Endothelial cell (in vitro differentiated cells): ENCODE measurements around the gene PLSCR3. TPM values are rescaled to one million over a fixed set of nuclear protein-coding genes. Genes with fewer than 3 reads are reported as not detected.
A peak's percentile ranks its signal among the peaks of the same experiment; 100 is the strongest.

Experiments used
- DNase-seq: peaks from one replicate; pipeline ENCODE4 v3.0.0; 2021; ENCODE audit warnings: low spot score
- H3K27ac Mint-ChIP-seq: one replicate; pipeline ENCODE4 v1.8.0; 2021; ENCODE audit warnings: mixed read lengths, inconsistent platforms; ENCODE audit not compliant: unreplicated experiment
- H3K27me3 Mint-ChIP-seq: one replicate; pipeline ENCODE4 v1.8.0; 2021; ENCODE audit warnings: mild to moderate bottlenecking, moderate library complexity, mixed read lengths, inconsistent platforms; ENCODE audit not compliant: unreplicated experiment
- H3K36me3 Mint-ChIP-seq: one replicate; pipeline ENCODE4 v1.8.0; 2021; ENCODE audit warnings: mild to moderate bottlenecking, low read depth, mixed read lengths, inconsistent platforms; ENCODE audit not compliant: unreplicated experiment
- H3K4me1 Mint-ChIP-seq: one replicate; pipeline ENCODE4 v1.8.0; 2021; ENCODE audit warnings: mild to moderate bottlenecking, mixed read lengths, inconsistent platforms; ENCODE audit not compliant: unreplicated experiment
- H3K4me3 Mint-ChIP-seq: one replicate; pipeline ENCODE4 v1.8.0; 2021; ENCODE audit warnings: mild to moderate bottlenecking, mixed read lengths, inconsistent platforms; ENCODE audit not compliant: unreplicated experiment
- H3K9me3 Mint-ChIP-seq: one replicate; pipeline ENCODE4 v1.8.0; 2021; ENCODE audit warnings: mixed read lengths, inconsistent platforms; ENCODE audit not compliant: unreplicated experiment
- total RNA-seq: library from RNA; stranded (reverse); fragmentation: NEBNext Ultra II Directional; extraction: Animal tissue kit (Norgen Biotek cat#: 25700); gene quantifications from one replicate; pipeline ENCODE4 v1.2.1, GENCODE V29; 2021; ENCODE audit not compliant: unreplicated experiment
- TF ChIP-seq, protein P1 (sequence below): fragments of 200-600 bp; sonication (generic); IDR thresholded peaks from one replicate; pipeline ENCODE4 v1.5.0; 2021; ENCODE audit warnings: antibody characterized with exemption; ENCODE audit not compliant: unreplicated experiment

Gene PLSCR3
- total RNA-seq, 1 donor from 2014 or later, result 74.2 TPM

DNA sequence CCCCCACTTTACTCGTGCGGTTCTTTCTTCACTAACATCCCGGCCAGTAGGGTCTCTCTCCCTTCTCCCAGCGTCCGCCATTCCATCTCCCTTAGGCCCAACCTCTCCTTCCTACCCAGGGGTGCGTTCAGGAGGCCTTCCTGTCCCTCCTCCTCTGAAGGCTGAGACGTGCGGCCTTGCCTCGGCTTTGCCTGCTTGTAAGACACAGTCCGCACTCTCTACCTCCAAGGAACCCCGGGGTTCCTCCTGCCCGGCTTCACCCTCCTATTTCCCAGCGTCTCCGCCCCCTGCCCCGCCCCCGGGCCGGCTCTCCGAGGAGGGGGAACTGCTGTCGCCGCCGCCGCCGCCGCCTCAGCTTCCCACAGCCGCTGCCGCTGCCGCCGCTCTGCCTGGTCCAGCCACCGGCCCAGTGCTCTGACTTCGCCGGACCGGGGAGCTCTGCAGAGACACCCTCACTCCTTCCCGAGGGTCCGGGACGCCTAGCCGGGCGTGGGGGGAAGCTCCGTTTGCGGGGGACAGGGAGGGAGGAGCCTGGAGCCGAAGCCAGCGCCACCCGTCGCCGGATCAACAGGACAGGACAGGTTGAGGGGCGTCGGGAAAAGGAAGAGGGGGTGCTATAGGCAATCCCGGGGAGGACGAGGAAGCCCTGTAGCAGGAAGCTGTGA lies 43.8 kb upstream of the PLSCR3 start:
- no peaks in the 10 kb centered on the region for H3K36me3 Mint-ChIP-seq
- H3K4me3 Mint-ChIP-seq, result peak overlapping the region; percentile 89
- no peaks in the 10 kb centered on the region for H3K9me3 Mint-ChIP-seq
- H3K27me3 Mint-ChIP-seq, result peaks cover 26% of the 10 kb centered on the region
- TF ChIP-seq, protein P1, sequence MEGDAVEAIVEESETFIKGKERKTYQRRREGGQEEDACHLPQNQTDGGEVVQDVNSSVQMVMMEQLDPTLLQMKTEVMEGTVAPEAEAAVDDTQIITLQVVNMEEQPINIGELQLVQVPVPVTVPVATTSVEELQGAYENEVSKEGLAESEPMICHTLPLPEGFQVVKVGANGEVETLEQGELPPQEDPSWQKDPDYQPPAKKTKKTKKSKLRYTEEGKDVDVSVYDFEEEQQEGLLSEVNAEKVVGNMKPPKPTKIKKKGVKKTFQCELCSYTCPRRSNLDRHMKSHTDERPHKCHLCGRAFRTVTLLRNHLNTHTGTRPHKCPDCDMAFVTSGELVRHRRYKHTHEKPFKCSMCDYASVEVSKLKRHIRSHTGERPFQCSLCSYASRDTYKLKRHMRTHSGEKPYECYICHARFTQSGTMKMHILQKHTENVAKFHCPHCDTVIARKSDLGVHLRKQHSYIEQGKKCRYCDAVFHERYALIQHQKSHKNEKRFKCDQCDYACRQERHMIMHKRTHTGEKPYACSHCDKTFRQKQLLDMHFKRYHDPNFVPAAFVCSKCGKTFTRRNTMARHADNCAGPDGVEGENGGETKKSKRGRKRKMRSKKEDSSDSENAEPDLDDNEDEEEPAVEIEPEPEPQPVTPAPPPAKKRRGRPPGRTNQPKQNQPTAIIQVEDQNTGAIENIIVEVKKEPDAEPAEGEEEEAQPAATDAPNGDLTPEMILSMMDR, result no peak
- H3K4me1 Mint-ChIP-seq, result peaks cover 36% of the 10 kb centered on the region
- peak overlapping the region; percentile 55 for H3K27ac Mint-ChIP-seq
- DNase-seq, result peak; percentile 68

DNA sequence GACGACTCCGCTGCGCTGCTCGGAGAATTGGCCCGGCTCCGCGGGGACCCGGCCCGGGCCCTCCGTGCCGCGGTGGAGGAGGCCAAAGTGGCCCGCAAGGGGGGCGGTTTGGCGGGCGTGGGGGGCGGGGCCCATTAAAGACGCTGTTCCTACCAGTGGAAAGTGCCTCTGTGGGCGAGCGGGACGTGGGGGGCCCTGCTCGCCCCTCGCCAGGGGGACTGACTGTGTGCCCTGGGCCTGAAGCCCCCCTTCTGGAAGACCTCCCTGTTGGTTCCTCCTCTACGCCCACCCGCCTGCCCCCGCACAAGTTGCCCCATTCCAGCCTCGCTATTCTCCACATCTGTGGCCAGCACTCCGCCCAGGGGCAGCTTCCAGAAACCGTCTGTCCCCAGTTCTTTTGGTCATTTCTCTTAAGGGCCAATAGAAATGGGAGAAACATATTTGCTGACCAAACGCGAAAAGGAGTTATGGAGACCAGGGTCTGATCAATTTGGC lies 43.1 kb upstream of the PLSCR3 start:
- Mint-ChIP-seq H3K4me3 (peak overlapping the region; percentile 89), H3K27me3 (peaks cover 24% of the 10 kb centered on the region), H3K36me3 (no peaks in the 10 kb centered on the region), H3K9me3 (no peaks in the 10 kb centered on the region), H3K4me1 (peaks cover 35% of the 10 kb centered on the region), H3K27ac (peak overlapping the region; percentile 26)
- DNase-seq, result no peak
- TF ChIP-seq, protein P1, result no peak

DNA sequence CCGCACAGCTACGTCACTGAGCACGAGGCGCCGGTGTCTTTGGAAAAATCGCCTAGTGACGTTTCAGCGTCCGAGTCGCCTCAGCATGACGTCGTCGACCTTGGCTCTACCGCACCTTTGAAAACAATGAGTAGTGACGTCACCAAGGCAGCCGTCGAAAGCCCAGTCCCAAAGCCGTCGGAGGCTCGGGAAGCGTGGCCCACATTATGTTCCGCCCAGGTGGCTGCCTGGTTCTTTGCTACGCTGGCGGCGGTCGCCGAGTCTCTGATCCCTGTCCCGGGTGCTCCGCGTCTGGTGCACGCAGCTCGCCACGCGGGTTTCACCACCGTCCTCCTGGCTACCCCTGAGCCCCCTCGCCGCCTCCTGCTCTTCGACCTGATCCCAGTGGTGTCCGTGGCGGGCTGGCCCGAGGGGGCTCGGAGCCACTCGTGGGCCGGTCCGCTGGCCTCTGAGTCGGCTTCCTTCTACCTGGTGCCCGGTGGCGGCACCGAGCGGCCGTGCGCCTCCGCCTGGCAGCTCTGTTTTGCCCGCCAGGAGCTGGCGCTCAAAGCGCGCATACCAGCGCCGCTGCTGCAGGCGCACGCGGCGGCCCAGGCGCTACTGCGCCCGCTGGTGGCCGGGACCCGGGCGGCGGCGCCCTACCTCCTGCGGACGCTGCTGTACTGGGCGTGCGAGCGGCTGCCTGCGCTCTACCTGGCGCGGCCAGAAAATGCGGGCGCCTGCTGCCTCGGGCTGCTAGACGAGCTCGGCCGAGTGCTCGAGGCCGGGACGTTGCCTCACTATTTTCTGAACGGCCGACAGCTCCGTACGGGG lies 42.4 kb upstream of the PLSCR3 start:
- TF ChIP-seq, protein P1, result peak; percentile 37
- H3K9me3 Mint-ChIP-seq, result no peaks in the 10 kb centered on the region
- peak overlapping the region; percentile 30 for H3K27ac Mint-ChIP-seq
- peak overlapping the region; percentile 90 for H3K4me3 Mint-ChIP-seq
- H3K36me3 Mint-ChIP-seq, result no peaks in the 10 kb centered on the region
- DNase-seq, result peak; percentile 87
- H3K27me3 Mint-ChIP-seq, result peaks cover 21% of the 10 kb centered on the region
- peaks cover 30% of the 10 kb centered on the region for H3K4me1 Mint-ChIP-seq

DNA sequence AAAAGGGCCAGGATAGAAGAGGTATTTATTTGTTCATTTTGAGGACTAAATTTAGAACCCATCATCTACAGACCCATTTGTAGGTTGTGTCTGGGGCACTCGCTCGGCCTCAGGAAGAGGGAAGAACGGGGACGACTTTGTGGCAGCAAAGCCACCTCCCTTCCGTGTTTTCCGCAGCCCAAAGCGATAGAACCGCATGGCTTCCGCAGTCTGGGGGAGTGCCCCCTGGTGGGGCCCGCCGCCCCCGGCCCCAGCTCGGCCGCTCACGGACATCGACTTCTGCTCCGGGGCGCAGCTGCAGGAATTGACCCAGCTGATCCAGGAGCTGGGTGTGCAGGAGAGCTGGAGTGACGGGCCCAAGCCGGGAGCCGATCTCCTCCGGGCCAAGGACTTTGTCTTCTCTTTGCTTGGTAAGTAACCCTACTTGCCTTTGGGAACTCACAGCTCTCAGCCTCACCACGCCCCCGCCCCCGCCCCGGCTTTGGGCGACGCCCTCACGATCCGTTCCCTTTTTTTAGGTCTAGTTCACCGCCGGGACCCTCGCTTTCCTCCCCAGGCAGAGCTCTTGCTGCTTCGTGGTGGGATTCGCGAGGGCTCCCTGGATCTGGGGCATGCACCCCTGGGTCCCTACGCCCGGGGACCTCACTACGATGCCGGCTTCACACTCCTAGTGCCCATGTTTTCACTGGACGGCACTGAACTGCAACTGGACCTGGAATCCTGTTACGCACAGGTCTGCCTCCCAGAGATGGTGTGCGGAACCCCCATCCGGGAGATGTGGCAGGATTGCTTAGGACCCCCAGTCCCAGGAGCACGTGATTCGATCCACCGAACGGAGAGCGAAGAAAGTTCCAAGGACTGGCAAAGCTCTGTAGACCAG lies 41.6 kb upstream of the PLSCR3 start:
- peak; percentile 60 for DNase-seq
- Mint-ChIP-seq H3K36me3 (no peaks in the 10 kb centered on the region), H3K9me3 (no peaks in the 10 kb centered on the region), H3K27ac (peak overlapping the region; percentile 31), H3K4me3 (peak overlapping the region; percentile 90), H3K4me1 (peaks cover 23% of the 10 kb centered on the region), H3K27me3 (peaks cover 20% of the 10 kb centered on the region)
- TF ChIP-seq, protein P1, result peak; percentile 28
